ENCODE results near the gene GPR107. TPM values are rescaled to one million over a fixed set of nuclear protein-coding genes. Genes with fewer than 3 reads are reported as not detected.

The GPR107 gene
- total RNA-seq, 6 experiments from 2014 or later, result 12.6 to 18.2 (median 14.5) TPM

- TF ChIP-seq CTCF (IDR thresholded peaks at IDR 0.05) (no peak), POLR2A (IDR thresholded peaks at IDR 0.05) (no peak)
- intact Hi-C loops (cut with DNase I), result no loop called here
- ATAC-seq, result no peak
- no peaks in the 10 kb centered on the region for H3K4me1 ChIP-seq
- no peaks in the 10 kb centered on the region for H3K36me3 ChIP-seq
- no peaks in the 10 kb centered on the region for H3K9me3 ChIP-seq
- DNase-seq, result no peak
- no peak overlapping the region for H3K4me3 ChIP-seq
- WGBS (ENCODE audit: insufficient coverage, low coverage, low lambda C conversion rate, missing lambda C conversion rate), result 69% methylated on average over 1 of the region's 2 CpGs
- no peaks in the 10 kb centered on the region for H3K27me3 ChIP-seq
- no peak overlapping the region for H3K27ac ChIP-seq
Observed at GRCh38 chr9:130179331-130179907, 125.7 kb downstream of the GPR107 start.

- Histone ChIP-seq H3K36me3 (no peaks in the 10 kb centered on the region), H3K27me3 (no peaks in the 10 kb centered on the region), H3K4me1 (no peaks in the 10 kb centered on the region), H3K4me3 (no peak overlapping the region), H3K27ac (no peak overlapping the region), H3K9me3 (no peaks in the 10 kb centered on the region)
- ATAC-seq, result no peak
- no peak for DNase-seq
- WGBS (ENCODE audit: insufficient coverage, low coverage, low lambda C conversion rate, missing lambda C conversion rate), result 96% methylated on average over 4 of the region's 12 CpGs
- intact Hi-C loops (cut with DNase I), result no loop called here
- TF ChIP-seq CTCF (IDR thresholded peaks at IDR 0.05) (no peak), POLR2A (IDR thresholded peaks at IDR 0.05) (no peak)
Observed at GRCh38 chr9:130180516-130180915, 126.8 kb downstream of the GPR107 start.

GRCh38 chr9:130181678-130182380 is 128.1 kb downstream of the GPR107 start:
- H3K27me3 ChIP-seq, result no peaks in the 10 kb centered on the region
- no peaks in the 10 kb centered on the region for H3K9me3 ChIP-seq
- H3K4me1 ChIP-seq, result no peaks in the 10 kb centered on the region
- H3K4me3 ChIP-seq, result no peak overlapping the region
- TF ChIP-seq POLR2A (IDR thresholded peaks at IDR 0.05), result no peak
- TF ChIP-seq CTCF (IDR thresholded peaks at IDR 0.05), result no peak
- H3K36me3 ChIP-seq, result no peaks in the 10 kb centered on the region
- WGBS (ENCODE audit: insufficient coverage, low coverage, low lambda C conversion rate, missing lambda C conversion rate), result 88% methylated on average over 3 of the region's 33 CpGs
- H3K27ac ChIP-seq, result no peak overlapping the region
- intact Hi-C loops (cut with DNase I), result no loop called here
- DNase-seq (no peak), ATAC-seq (peak in 1 of 4 donors; percentile 4)

GRCh38 chr9:130182381-130182909 is 128.7 kb downstream of the GPR107 start:
- Histone ChIP-seq H3K36me3 (no peaks in the 10 kb centered on the region), H3K9me3 (no peaks in the 10 kb centered on the region), H3K27ac (no peak overlapping the region), H3K27me3 (no peaks in the 10 kb centered on the region), H3K4me3 (no peak overlapping the region), H3K4me1 (no peaks in the 10 kb centered on the region)
- TF ChIP-seq CTCF (IDR thresholded peaks at IDR 0.05) (no peak), POLR2A (IDR thresholded peaks at IDR 0.05) (no peak)
- no peak for DNase-seq
- no peak for ATAC-seq
- intact Hi-C loops (cut with DNase I), result no loop called here
- WGBS (ENCODE audit: insufficient coverage, low coverage, low lambda C conversion rate, missing lambda C conversion rate), result 96% methylated on average over 4 of the region's 17 CpGs

All from right lobe of liver (tissue), 6 donors.